Hippocampal formation (tissue), 2 donors: ENCODE measurements around the gene PDP2.

Source experiments
- DNase-seq, 2 donors: peaks; one replicate each; lab custom pipeline; 2025; lab: John Stamatoyannopoulos, UW

The PDP2 gene

GRCh38 chr16:66903544-66904427 is 23.5 kb downstream of the PDP2 start:
- DNase-seq: no peak

GRCh38 chr16:66904428-66904845 is 24.1 kb downstream of the PDP2 start:
- no peak for DNase-seq

- DNase-seq: no peak
These were observed 24.7 kb downstream of the PDP2 start for GRCh38 chr16:66904846-66905632.

GRCh38 chr16:66905633-66906539 is 25.6 kb downstream of the PDP2 start:
- DNase-seq: no peak

GRCh38 chr16:66906916-66907836 is 26.9 kb downstream of the PDP2 start:
- no peak for DNase-seq

- no peak for DNase-seq
These were observed 27.8 kb downstream of the PDP2 start for GRCh38 chr16:66908116-66908515.

- DNase-seq: no peak
These were observed 28.6 kb downstream of the PDP2 start for GRCh38 chr16:66908762-66909559.

- DNase-seq: no peak
These were observed 30.0 kb downstream of the PDP2 start for GRCh38 chr16:66910175-66910940.

GRCh38 chr16:66911112-66911511 is 30.8 kb downstream of the PDP2 start:
- DNase-seq: no peak

GRCh38 chr16:66911801-66912200 is 31.5 kb downstream of the PDP2 start:
- no peak for DNase-seq

GRCh38 chr16:66913081-66913480 is 32.8 kb downstream of the PDP2 start:
- DNase-seq: no peak

- no peak for DNase-seq
These were observed 33.4 kb downstream of the PDP2 start for GRCh38 chr16:66913711-66914110.

GRCh38 chr16:66914541-66914940 is 34.2 kb downstream of the PDP2 start:
- DNase-seq: no peak

- no peak for DNase-seq
These were observed 34.7 kb downstream of the PDP2 start for GRCh38 chr16:66915041-66915440.

GRCh38 chr16:66916518-66916917 is 36.2 kb downstream of the PDP2 start:
- DNase-seq: no peak

- DNase-seq: no peak
These were observed 37.4 kb downstream of the PDP2 start for GRCh38 chr16:66917741-66918140.

- no peak for DNase-seq
These were observed 38.0 kb downstream of the PDP2 start for GRCh38 chr16:66918355-66918754.

- no peak for DNase-seq
These were observed 38.7 kb downstream of the PDP2 start, which contains the start of gene CDH16 for GRCh38 chr16:66918803-66919568. Gene CDH16 (minus strand): TSS chr16:66918885. CDS start chr16:66918065, 820 bp downstream.
